SK-N-SH (cell line): ENCODE measurements around the gene RPL19. TPM values are rescaled to one million over a fixed set of nuclear protein-coding genes. Genes with fewer than 3 reads are reported as not detected.

Experiments used
- CTCF ChIA-PET: fragments of 300-600, 350-600 bp; formaldehyde crosslinking; extraction: SDS; loops from one replicate; lab custom pipeline; 2021; lab: Yijun Ruan, JAX
- POLR2A ChIA-PET: fragments of 350-600 bp; sonication (Branson Sonifier 250); formaldehyde crosslinking; extraction: SDS; loops from one replicate; lab custom pipeline; 2020; ENCODE audit warnings: antibody characterized with exemption, inconsistent platforms; lab: Yijun Ruan, JAX
- DNase-seq: peaks from one replicate; pipeline ENCODE4 v3.0.0; 2012
- H2AFZ ChIP-seq: fragments of 200-600 bp; sonication (generic); 2 replicates; pipeline ENCODE4 v1.8.1; 2016; ENCODE audit warnings: antibody characterized with exemption, mild to moderate bottlenecking, low read depth
- H3F3A ChIP-seq: fragments of 200-600 bp; sonication (generic); replicated peaks from 2 replicates; pipeline ENCODE3; 2016; ENCODE audit warnings: antibody characterized with exemption, mild to moderate bottlenecking; ENCODE audit not compliant: insufficient read depth
- H3K27ac ChIP-seq, 2 experiments: fragments of 200-500 bp in 1 of 2; fragments of 200-600 bp in 1 of 2; sonication (Bioruptor generic) in 1 of 2; sonication (generic), shearing (Covaris generic) in 1 of 2; 2 replicates each; pipeline versions ENCODE4 v1.5.1 to v1.6.1; 2014 to 2016; ENCODE audit warnings: low read depth in 2 of 2, inconsistent platforms in 1 of 2, low read length in 1 of 2, mild to moderate bottlenecking in 1 of 2, mixed read lengths in 1 of 2
- H3K27me3 ChIP-seq: fragments of 200-600 bp; sonication (generic), shearing (Covaris generic); 2 replicates; pipeline ENCODE4 v1.6.1; 2016; ENCODE audit warnings: mixed run types; ENCODE audit not compliant: insufficient read depth
- H3K36me3 ChIP-seq, 2 experiments: fragments of 200-500 bp in 1 of 2; fragments of 200-600 bp in 1 of 2; sonication (Bioruptor generic) in 1 of 2; sonication (generic) in 1 of 2; replicated peaks in 1 of 2; 2 replicates each; pipeline versions ENCODE3 to v1.5.1; 2014 to 2016; ENCODE audit warnings: low read length in 1 of 2, mild to moderate bottlenecking in 1 of 2; ENCODE audit not compliant: insufficient read depth in 2 of 2, control insufficient read depth in 1 of 2
- H3K4me1 ChIP-seq, 2 experiments: fragments of 200-500 bp in 1 of 2; fragments of 200-600 bp in 1 of 2; sonication (Bioruptor generic) in 1 of 2; sonication (generic), shearing (Covaris generic) in 1 of 2; 2 replicates each; pipeline versions ENCODE4 v1.5.1 to v1.6.1; 2014 to 2016; ENCODE audit warnings: low read depth in 1 of 2, low read length in 1 of 2, mixed run types in 1 of 2; ENCODE audit not compliant: insufficient read depth in 2 of 2, control insufficient read depth in 1 of 2
- H3K4me2 ChIP-seq: fragments of 200-600 bp; sonication (generic), shearing (Covaris generic); 2 replicates; pipeline ENCODE4 v1.6.1; 2017; ENCODE audit warnings: mixed run types
- H3K4me3 ChIP-seq, 2 experiments: fragments of 200-500 bp in 1 of 2; fragments of 200-600 bp in 1 of 2; sonication (Bioruptor generic) in 1 of 2; sonication (generic), shearing (Covaris generic) in 1 of 2; 2 replicates each; pipeline versions ENCODE4 v1.5.1 to v1.8.1; 2014 to 2016; ENCODE audit warnings: low read depth in 2 of 2, inconsistent platforms in 1 of 2, low read length in 1 of 2, mild to moderate bottlenecking in 1 of 2, mixed read lengths in 1 of 2, moderate library complexity in 1 of 2
- H3K79me2 ChIP-seq: fragments of 200-600 bp; sonication (generic); 2 replicates; pipeline ENCODE4 v1.8.1; 2017; ENCODE audit warnings: mild to moderate bottlenecking; ENCODE audit not compliant: insufficient read depth
- H3K9ac ChIP-seq: fragments of 200-600 bp; sonication (generic); 2 replicates; pipeline ENCODE4 v1.6.1; 2017; ENCODE audit warnings: mixed run types
- H3K9me2 ChIP-seq: fragments of 200-600 bp; sonication (generic); 2 replicates; pipeline ENCODE4 v1.6.1; 2017; ENCODE audit warnings: mixed run types
- H3K9me3 ChIP-seq: fragments of 200-600 bp; sonication (generic); 2 replicates; pipeline ENCODE4 v1.6.1; 2017; ENCODE audit warnings: mixed run types, mild to moderate bottlenecking, moderate library complexity
- H4K20me1 ChIP-seq: fragments of 200-600 bp; sonication (generic); 2 replicates; pipeline ENCODE4 v1.6.1; 2017; ENCODE audit warnings: mild to moderate bottlenecking, mixed run types; ENCODE audit not compliant: insufficient read depth
- CTCF ChIP-seq: fragments of 200-600 bp; sonication (generic); IDR thresholded peaks from 2 replicates; pipeline ENCODE4 v1.6.1; 2017; ENCODE audit warnings: antibody characterized with exemption, mild to moderate bottlenecking, moderate library complexity
- ELF1 ChIP-seq: IDR thresholded peaks from 2 replicates; pipeline ENCODE4 v1.4.0; 2012
- EP300 ChIP-seq, 2 experiments: IDR thresholded peaks; 2 replicates each; pipeline versions ENCODE4 v1.4.0 to v1.6.1; 2012; ENCODE audit warnings: borderline replicate concordance in 1 of 2, low read depth in 1 of 2, low read length in 1 of 2
- FOXJ3 ChIP-seq: sonication (generic); formaldehyde crosslinking; IDR thresholded peaks from 2 replicates; pipeline ENCODE4 v1.5.1; 2020; ENCODE audit warnings: mild to moderate bottlenecking, missing genetic modification reagents
- FOXM1 ChIP-seq: IDR thresholded peaks from 2 replicates; pipeline ENCODE4 v1.4.0; 2012; ENCODE audit warnings: low read depth, mild to moderate bottlenecking
- JUND ChIP-seq: IDR thresholded peaks from 2 replicates; pipeline ENCODE4 v1.4.0; 2012
- MAX ChIP-seq: IDR thresholded peaks from 2 replicates; pipeline ENCODE4 v1.4.0; 2012; ENCODE audit warnings: low read depth
- MEF2A ChIP-seq: IDR thresholded peaks from 2 replicates; pipeline ENCODE4 v1.4.0; 2012; ENCODE audit warnings: low read depth, borderline replicate concordance
- RCOR1 ChIP-seq: fragments of 150-350 bp; IDR thresholded peaks from 2 replicates; pipeline ENCODE4 v1.6.1; 2017; ENCODE audit warnings: antibody characterized with exemption, low read length
- RFX5 ChIP-seq: IDR thresholded peaks from 2 replicates; pipeline ENCODE4 v1.6.1; 2012; ENCODE audit warnings: mild to moderate bottlenecking, improper control_type of control experiment, low read length
- RXRA ChIP-seq: IDR thresholded peaks from 2 replicates; pipeline ENCODE4 v1.4.0; 2012; ENCODE audit warnings: low read depth, mild to moderate bottlenecking, borderline replicate concordance
- SIN3A ChIP-seq: IDR thresholded peaks from 2 replicates; pipeline ENCODE4 v1.6.1; 2012; ENCODE audit warnings: low read depth, mild to moderate bottlenecking, low read length, moderate library complexity, borderline replicate concordance
- USF1 ChIP-seq: IDR thresholded peaks from 2 replicates; pipeline ENCODE4 v1.4.0; 2012; ENCODE audit warnings: low read depth, borderline replicate concordance
- USF2 ChIP-seq: fragments of 150-350 bp; IDR thresholded peaks from 2 replicates; pipeline ENCODE4 v1.6.1; 2017; ENCODE audit warnings: antibody characterized with exemption, low read length, low read depth, borderline replicate concordance
- YY1 ChIP-seq: IDR thresholded peaks from 2 replicates; pipeline ENCODE4 v1.4.0; 2012; ENCODE audit warnings: low read depth, mild to moderate bottlenecking
- WGBS: methylation state at CpG from one replicate; pipeline ENCODE4 v1.1.6; 2017; ENCODE audit warnings: low lambda C conversion rate; 5-methylcytosine and 5-hydroxymethylcytosine counted together
- polyA plus RNA-seq, 3 experiments: library from polyadenylated mRNA; depleted of rRNA; stranded (reverse); fragments of >200 nt; gene quantifications; 2 replicates each; pipeline ENCODE4 v1.2.3, GENCODE V29; 2012

Gene RPL19
- polyA plus RNA-seq, 1 of the 3 experiments (the other 2 are of a cell fraction): 3,473 TPM

GRCh38 chr17:39156491-39156890 is 43.6 kb upstream of the RPL19 start:
- no peak for TF ChIP-seq RXRA
- no peak for TF ChIP-seq RCOR1
- TF ChIP-seq MAX: no peak
- no peak for TF ChIP-seq EP300 (IDR thresholded peaks at IDR 0.05; ENCODE audit: borderline replicate concordance in 1 of 2, low read depth in 1 of 2, low read length in 1 of 2)
- no peak for TF ChIP-seq ELF1
- no peak for TF ChIP-seq CTCF
- 78% methylated on average over 7 of the region's 7 CpGs for WGBS
- H2AFZ ChIP-seq: no peak overlapping the region
- no peaks in the 10 kb centered on the region for H3K9me2 ChIP-seq
- H3K36me3 ChIP-seq: no peaks in the 10 kb centered on the region
- peaks cover 12% of the 10 kb centered on the region for H3F3A ChIP-seq
- peaks cover 0 to 17% of the 10 kb centered on the region in 2 experiments; a peak in 1 of 4 replicates for H3K4me1 ChIP-seq
- no peak overlapping the region for H3K9ac ChIP-seq
- no peaks in the 10 kb centered on the region for H3K27me3 ChIP-seq
- no peak overlapping the region for H3K4me2 ChIP-seq
- no peak overlapping the region for H3K4me3 ChIP-seq
- DNase-seq: no peak
- H3K27ac ChIP-seq: no peak overlapping the region
- H3K79me2 ChIP-seq: no peaks in the 10 kb centered on the region
- ChIA-PET CTCF (interaction anchor here (1.2 to 6.2 kb wide), 2 partner anchors 10 to 19 kb away, joined by 3 to 71 read pairs; partner anchors contain the start of gene ARL5C), POLR2A (no interaction called here)
- H4K20me1 ChIP-seq: no peaks in the 10 kb centered on the region
- no peaks in the 10 kb centered on the region for H3K9me3 ChIP-seq

- Histone ChIP-seq H3K9me2 (no peaks in the 10 kb centered on the region), H3F3A (peaks cover 5% of the 10 kb centered on the region), H3K4me3 (no peak overlapping the region), H3K36me3 (no peaks in the 10 kb centered on the region), H2AFZ (no peak overlapping the region), H3K4me2 (no peak overlapping the region), H3K27ac (no peak overlapping the region), H3K27me3 (no peaks in the 10 kb centered on the region), H3K79me2 (no peaks in the 10 kb centered on the region), H3K9me3 (no peaks in the 10 kb centered on the region), H3K4me1 (peaks cover 0 to 2% of the 10 kb centered on the region in 2 experiments; a peak in 1 of 4 replicates), H4K20me1 (no peaks in the 10 kb centered on the region), H3K9ac (no peak overlapping the region)
- POLR2A ChIA-PET: no interaction called here
- no peak for DNase-seq
- TF ChIP-seq FOXM1 (no peak), RFX5 (no peak), MAX (no peak), FOXJ3 (CRISPR knock-in tag) (no peak), JUND (no peak), RXRA (no peak), MEF2A (no peak), USF1 (no peak), YY1 (no peak), USF2 (no peak), SIN3A (no peak)
- WGBS: 82% methylated on average over 2 of the region's 2 CpGs
- CTCF ChIA-PET: interaction anchor here (1.1 to 2.4 kb wide), 4 partner anchors 16 to 175 kb away, joined by 3 to 12 read pairs (median 4); no protein-coding TSS in a partner anchor
These were observed 41.5 kb upstream of the RPL19 start for GRCh38 chr17:39158623-39159022.
